Upper lobe of right lung (tissue), 1 donor: ENCODE data around the gene RAB39A. TPM values are rescaled to one million over a fixed set of nuclear protein-coding genes. Genes with fewer than 3 reads are reported as not detected.
"Not testable (repeated sequence)": the region's sequence is repeated elsewhere in the genome, so short reads cannot be mapped to it uniquely, and the experiment has no call there.

Experiments used
- ATAC-seq: fragments of 200-7000 bp; cut with Tn5 transposase; one replicate; pipeline ENCODE4 v1.9.1; 2020; ENCODE audit warnings: mild to moderate bottlenecking, moderate library complexity
- DNase-seq: peaks from one replicate; pipeline ENCODE4 v3.0.0-alpha.2; 2020
- H3K27ac ChIP-seq: fragments of 200-600 bp; one replicate; pipeline ENCODE4 v1.8.0; 2022
- H3K27me3 ChIP-seq: fragments of 200-600 bp; one replicate; pipeline ENCODE4 v1.8.0; 2022; ENCODE audit warnings: mild to moderate bottlenecking
- H3K36me3 ChIP-seq: fragments of 200-600 bp; one replicate; pipeline ENCODE4 v1.8.0; 2022
- H3K4me1 ChIP-seq: fragments of 200-600 bp; one replicate; pipeline ENCODE4 v1.8.0; 2022
- H3K4me3 ChIP-seq: fragments of 200-600 bp; one replicate; pipeline ENCODE4 v1.8.0; 2022; ENCODE audit warnings: mild to moderate bottlenecking
- H3K9me3 ChIP-seq: fragments of 200-600 bp; one replicate; pipeline ENCODE4 v1.8.0; 2022
- intact Hi-C: fragments of 100-400 bp; cut with DNase I; formaldehyde crosslinking; loops from one replicate; pipeline ENCODE4 v1.11.0; 2022
- long read RNA-seq: library from polyadenylated mRNA; unstranded; transcript quantifications from one replicate; pipeline ENCODE4 v2.0.0, GENCODE V29; 2021
- total RNA-seq: library from RNA; stranded (reverse); fragmentation: NEBNext Ultra II Directional; extraction: Animal tissue kit (Norgen Biotek cat#: 25700); gene quantifications from one replicate; pipeline ENCODE4 v1.2.1, GENCODE V29; 2021
- TF ChIP-seq, protein P1 (sequence below): fragments of 200-600 bp; IDR thresholded peaks from one replicate; pipeline ENCODE4 v1.8.0; 2022; ENCODE audit warnings: antibody characterized with exemption
- donor health status: DM: no; HTN: yes; CAD: no; lungs with severe emphysema.

Gene RAB39A, protein sequence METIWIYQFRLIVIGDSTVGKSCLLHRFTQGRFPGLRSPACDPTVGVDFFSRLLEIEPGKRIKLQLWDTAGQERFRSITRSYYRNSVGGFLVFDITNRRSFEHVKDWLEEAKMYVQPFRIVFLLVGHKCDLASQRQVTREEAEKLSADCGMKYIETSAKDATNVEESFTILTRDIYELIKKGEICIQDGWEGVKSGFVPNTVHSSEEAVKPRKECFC
- 2.0 TPM for total RNA-seq
- long read RNA-seq, partial matches to known transcripts = 0 of 1 reads
- long read RNA-seq, other reads (novel, unspliced or antisense) = 1 of 1 reads

DNA sequence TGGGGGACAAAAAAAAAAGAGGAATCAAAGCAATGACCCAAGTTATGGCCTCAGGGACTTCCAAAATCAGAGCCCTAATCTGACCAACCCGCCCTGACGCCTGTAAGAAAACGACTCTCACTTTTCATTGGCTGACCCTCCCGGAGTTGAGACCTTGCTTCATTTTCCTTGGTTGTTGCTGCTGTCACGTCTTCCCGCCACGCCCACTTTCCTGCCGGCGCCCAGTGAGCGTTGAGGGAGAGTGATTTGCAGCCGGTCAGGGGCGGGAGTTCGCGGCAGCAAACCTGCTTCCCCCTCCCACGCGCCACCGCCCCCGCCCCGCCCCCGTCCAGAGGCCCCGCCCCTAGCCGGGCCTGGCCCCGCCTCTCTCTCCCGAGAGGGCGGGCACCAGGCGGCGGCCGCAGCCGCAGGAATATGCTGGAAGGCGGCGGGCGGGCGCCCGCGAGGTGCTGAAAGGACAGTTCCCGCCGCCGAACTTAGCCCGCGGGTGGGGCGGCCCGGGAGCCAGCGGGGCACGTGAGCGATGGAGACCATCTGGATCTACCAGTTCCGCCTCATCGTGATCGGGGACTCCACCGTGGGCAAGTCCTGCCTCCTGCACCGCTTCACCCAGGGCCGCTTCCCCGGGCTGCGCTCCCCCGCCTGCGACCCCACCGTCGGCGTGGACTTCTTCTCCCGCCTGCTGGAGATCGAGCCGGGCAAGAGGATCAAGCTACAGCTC lies at the start of gene RAB39A:
TSS of gene RAB39A (plus strand) at position 403 of the 721 bp plus-strand sequence. CDS start at position 524, 121 bp downstream.
- H3K4me3 ChIP-seq = peak within 1 kb of the TSS; percentile 54
- TF ChIP-seq, protein P1, sequence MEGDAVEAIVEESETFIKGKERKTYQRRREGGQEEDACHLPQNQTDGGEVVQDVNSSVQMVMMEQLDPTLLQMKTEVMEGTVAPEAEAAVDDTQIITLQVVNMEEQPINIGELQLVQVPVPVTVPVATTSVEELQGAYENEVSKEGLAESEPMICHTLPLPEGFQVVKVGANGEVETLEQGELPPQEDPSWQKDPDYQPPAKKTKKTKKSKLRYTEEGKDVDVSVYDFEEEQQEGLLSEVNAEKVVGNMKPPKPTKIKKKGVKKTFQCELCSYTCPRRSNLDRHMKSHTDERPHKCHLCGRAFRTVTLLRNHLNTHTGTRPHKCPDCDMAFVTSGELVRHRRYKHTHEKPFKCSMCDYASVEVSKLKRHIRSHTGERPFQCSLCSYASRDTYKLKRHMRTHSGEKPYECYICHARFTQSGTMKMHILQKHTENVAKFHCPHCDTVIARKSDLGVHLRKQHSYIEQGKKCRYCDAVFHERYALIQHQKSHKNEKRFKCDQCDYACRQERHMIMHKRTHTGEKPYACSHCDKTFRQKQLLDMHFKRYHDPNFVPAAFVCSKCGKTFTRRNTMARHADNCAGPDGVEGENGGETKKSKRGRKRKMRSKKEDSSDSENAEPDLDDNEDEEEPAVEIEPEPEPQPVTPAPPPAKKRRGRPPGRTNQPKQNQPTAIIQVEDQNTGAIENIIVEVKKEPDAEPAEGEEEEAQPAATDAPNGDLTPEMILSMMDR = no peak
- ATAC-seq (peak; percentile 99), DNase-seq (peak; percentile 95)
- H3K36me3 ChIP-seq = no peaks in the 10 kb centered on the region
- no peaks in the 10 kb centered on the region for H3K9me3 ChIP-seq
- peaks cover 16% of the 10 kb centered on the region for H3K27me3 ChIP-seq
- H3K27ac ChIP-seq = no peak within 1 kb of the TSS
- intact Hi-C loops = no loop called here
- no peaks in the 10 kb centered on the region for H3K4me1 ChIP-seq

DNA sequence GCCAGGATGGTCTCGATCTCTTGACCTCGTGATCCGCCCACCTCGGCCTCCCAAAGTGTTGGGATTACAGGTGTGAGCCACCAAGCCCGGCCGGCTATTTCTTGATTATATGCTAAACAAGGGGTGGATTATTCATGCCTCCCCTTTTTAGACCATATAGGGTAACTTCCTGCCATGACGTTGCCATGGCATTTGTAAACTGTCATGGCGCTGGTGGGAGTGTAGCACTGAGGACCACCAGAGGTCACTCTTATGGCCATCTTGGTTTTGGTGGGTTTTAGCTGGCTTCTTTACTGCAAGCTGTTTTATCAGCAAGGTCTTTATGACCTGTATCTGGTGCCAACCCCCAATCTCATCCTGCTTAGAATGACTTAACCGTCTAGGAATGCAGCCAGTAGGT lies 46.8 kb upstream of the RAB39A start:
- H3K36me3 ChIP-seq, H3K4me1 ChIP-seq, DNase-seq, H3K27ac ChIP-seq, intact Hi-C loops, ATAC-seq, H3K27me3 ChIP-seq, H3K4me3 ChIP-seq, H3K9me3 ChIP-seq: not testable (repeated sequence)

DNA sequence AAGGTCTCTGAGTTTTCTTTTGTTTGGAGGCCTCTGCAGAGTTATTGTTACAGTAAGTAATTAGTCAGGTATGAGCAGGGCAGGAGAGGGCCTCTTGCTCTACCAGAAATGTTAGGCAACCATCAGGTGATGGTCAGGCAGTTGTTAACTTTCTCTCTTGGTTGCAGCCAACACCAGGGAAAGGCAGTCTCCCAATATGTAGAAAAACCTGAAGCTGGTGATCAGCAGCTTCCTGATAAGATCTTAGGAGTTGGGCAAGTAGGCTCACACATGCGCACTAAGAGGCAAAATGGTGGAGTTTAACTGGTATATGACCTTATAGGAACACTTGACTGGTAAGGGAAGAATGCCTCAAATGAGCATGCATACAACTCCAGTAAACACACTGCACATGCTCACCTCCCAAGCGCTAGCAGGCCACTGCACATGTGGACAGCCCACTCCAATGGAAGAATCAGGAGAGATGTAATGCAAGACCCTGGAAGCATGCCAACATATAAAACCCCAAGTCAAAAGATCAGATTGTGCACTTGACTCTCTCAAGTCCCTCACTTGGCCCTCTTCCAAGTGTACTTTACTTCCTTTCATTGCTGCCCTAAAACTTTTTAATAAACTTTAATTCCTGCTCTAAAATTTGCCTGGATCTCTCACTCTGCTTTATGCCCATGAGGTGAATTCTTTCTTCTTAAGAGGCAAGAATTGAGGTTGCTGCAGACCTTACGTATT lies 46.0 kb upstream of the RAB39A start:
- intact Hi-C loops = no loop called here
- DNase-seq = no peak
- no peaks in the 10 kb centered on the region for H3K9me3 ChIP-seq
- no peaks in the 10 kb centered on the region for H3K36me3 ChIP-seq
- H3K27ac ChIP-seq = no peak overlapping the region
- H3K27me3 ChIP-seq = no peaks in the 10 kb centered on the region
- H3K4me3 ChIP-seq = no peak overlapping the region
- TF ChIP-seq, protein P1 = no peak
- no peak for ATAC-seq
- H3K4me1 ChIP-seq = no peaks in the 10 kb centered on the region

DNA sequence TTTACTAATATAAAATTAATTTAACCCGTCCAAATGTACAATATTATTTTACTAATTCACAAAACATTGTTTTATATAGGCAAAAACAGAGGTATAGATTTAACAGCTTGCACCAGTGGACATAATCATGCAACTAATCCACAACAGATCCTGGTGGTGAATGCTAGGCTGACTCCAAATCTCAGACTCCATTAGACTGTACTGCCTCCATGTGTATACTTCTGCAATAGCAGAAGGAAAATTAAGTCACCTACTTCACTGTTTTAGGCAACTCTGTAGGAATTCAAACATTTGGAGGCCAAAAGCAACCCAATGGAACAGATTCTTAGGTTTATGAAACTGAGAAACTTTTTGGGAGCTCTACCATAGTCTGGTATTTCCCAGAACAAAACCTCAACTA lies 30.0 kb upstream of the RAB39A start:
- Histone ChIP-seq H3K27me3 (no peaks in the 10 kb centered on the region), H3K36me3 (no peaks in the 10 kb centered on the region), H3K4me1 (no peaks in the 10 kb centered on the region), H3K27ac (no peak overlapping the region), H3K4me3 (no peak overlapping the region), H3K9me3 (no peaks in the 10 kb centered on the region)
- ATAC-seq (peak; percentile 59), DNase-seq (no peak)
- TF ChIP-seq, protein P1 = peak; percentile 51
- intact Hi-C loops = no loop called here

DNA sequence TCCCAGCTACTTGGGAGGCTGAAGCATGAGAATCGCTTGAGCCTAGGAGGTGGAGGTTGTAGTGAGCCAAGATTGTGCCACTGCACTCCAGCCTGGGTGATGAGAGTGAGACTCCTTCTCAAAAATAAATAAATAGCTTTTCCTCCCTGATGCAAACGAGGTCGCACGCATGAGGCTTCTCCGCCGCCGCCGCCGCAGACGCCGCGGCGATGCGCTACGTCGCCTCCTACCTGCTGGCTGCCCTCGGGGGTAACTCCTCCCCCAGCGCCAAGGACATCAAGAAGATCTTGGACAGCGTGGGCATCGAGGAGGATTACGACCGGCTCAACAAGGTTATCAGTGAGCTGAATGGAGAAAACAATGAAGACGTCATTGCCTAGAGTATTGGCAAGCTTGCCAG lies 20.0 kb upstream of the RAB39A start:
- intact Hi-C loops = no loop called here
- Histone ChIP-seq H3K27me3 (no peaks in the 10 kb centered on the region), H3K9me3 (no peaks in the 10 kb centered on the region), H3K27ac (no peak overlapping the region), H3K4me3 (no peak overlapping the region), H3K4me1 (no peaks in the 10 kb centered on the region), H3K36me3 (no peaks in the 10 kb centered on the region)
- no peak for ATAC-seq
- no peak for DNase-seq
- TF ChIP-seq, protein P1 = no peak

DNA sequence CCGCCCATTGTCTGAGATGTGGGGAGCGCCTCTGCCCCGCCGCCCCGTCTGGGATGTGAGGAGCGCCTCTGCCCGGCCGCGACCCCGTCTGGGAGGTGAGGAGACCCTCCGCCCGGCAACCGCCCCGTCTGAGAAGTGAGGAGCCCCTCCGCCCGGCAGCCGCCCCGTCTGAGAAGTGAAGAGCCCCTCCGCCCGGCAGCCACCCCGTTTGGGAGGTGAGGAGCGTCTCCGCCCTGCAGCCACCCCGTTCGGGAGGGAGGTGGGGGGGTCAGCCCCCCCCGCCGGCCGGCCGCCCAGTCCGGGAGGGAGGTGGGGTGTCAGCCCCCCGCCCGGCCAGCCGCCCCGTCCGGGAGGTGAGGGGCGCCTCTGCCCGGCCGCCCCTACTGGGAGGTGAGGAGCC lies 15.8 kb upstream of the RAB39A start:
- H3K4me1 ChIP-seq, intact Hi-C loops, H3K36me3 ChIP-seq, H3K4me3 ChIP-seq, H3K27ac ChIP-seq, ATAC-seq, H3K27me3 ChIP-seq, H3K9me3 ChIP-seq, DNase-seq: not testable (repeated sequence)
